ENCODE results near the gene LONP1.

The LONP1 gene

DNA sequence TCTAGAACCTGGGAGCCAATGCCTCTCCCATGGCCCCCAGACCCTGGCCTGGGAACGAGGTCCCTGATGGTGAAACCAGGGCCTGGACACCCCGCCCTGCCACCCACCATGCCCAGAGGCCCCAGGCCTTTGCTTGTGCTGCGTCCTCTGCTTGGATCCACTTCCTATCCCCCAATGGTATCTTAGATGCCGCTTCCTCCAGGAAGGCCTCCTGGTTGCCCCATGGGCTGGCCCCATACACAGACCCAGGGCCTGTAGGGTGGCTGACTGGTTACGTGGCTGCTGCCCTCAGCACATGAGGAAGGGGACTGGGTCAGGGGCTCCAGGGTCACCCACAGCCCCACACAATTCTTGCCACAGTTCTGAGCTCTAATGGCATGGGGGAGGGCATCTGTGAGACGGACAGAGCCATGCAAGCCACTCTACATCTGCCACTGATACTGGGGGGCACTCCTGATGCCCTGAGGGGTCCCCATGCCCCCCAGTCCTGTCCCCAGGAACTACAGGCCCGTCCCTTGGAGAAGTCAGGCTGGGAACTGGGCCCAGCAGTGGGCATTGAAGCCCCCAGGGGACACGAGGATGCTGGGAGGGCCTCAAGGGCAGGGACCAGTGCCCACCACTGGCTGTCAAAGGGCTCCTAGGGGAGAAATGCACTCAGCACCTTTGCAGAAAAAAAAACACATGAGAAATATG, 24.8 kb downstream of the LONP1 start:
- Histone ChIP-seq H3F3A (ENCODE audit: insufficient read depth, low read length) (peaks cover 58% of the 10 kb centered on the region), H4K20me1 (ENCODE audit: insufficient read depth, low read length) (peaks cover 67% of the 10 kb centered on the region)

DNA sequence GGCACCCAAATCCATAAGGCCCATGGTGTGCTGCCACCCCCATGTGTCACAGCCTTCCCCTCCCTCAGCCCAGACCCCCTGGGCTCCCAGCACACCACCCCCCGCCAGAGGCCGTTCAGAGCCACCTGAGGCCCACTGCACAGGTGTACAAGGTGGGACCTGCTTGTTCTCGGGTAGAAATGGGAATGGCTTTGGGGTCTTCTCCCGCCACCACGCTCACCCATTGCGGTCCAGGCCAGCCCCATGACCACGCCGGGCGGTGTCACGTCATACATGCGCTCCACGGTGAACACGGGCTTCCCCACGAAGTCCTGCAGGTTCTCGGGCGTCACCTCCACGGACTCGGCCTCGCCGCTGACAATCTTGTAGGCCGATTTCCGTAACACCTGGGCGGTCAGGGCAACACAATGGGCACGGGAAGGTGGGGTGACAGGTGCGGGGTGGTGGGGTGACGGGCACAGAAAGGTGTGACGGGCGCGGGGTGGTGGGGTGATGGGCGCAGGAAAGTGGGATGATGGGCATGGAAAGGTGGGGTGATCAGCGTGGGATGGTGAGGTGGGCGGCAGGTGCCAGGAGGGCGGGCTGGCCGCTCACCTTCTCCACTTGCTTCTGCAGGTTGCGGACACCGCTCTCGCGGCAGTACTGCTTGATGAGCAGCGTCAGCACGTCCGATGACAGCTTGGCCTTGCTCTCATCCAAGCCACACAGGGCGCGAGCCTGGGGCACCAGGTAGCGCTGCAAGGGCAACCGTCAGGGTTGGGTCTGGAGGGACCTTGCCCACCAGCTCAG, 25.6 kb downstream of the LONP1 start:
- Histone ChIP-seq H3K79me2 (ENCODE audit: low read length) (peaks cover 88% of the 10 kb centered on the region), H3K27ac (ENCODE audit: low read length) (no peak overlapping the region), H3K4me2 (ENCODE audit: low read depth, low read length) (no peak overlapping the region), H3K27me3 (replicated peaks; ENCODE audit: insufficient read depth, low read length) (no peaks in the 10 kb centered on the region), H3K4me3 (ENCODE audit: low read length) (no peak overlapping the region), H3K9me3 (replicated peaks; ENCODE audit: insufficient read depth, low read length) (no peaks in the 10 kb centered on the region), H3F3A (ENCODE audit: insufficient read depth, low read length) (peaks cover 58% of the 10 kb centered on the region), H3K36me3 (replicated peaks; ENCODE audit: insufficient read depth, low read length) (peaks cover 42% of the 10 kb centered on the region), H2AFZ (ENCODE audit: low read length) (no peak overlapping the region), H4K20me1 (ENCODE audit: insufficient read depth, low read length) (peaks cover 67% of the 10 kb centered on the region), H3K9ac (ENCODE audit: low read length) (no peak overlapping the region), H3K9me2 (replicated peaks; ENCODE audit: insufficient read depth, low read length) (no peaks in the 10 kb centered on the region), H3K4me1 (ENCODE audit: low read length) (peaks cover 14% of the 10 kb centered on the region)
- DNase-seq = no peak
- TF ChIP-seq EZH2phosphoT487 (IDR thresholded peaks at IDR 0.05; ENCODE audit: low read length) = no peak
- TF ChIP-seq EZH2 (optimal IDR thresholded peaks at IDR 0.05; ENCODE audit: low read depth, low read length) = no peak
- TF ChIP-seq, protein P1, sequence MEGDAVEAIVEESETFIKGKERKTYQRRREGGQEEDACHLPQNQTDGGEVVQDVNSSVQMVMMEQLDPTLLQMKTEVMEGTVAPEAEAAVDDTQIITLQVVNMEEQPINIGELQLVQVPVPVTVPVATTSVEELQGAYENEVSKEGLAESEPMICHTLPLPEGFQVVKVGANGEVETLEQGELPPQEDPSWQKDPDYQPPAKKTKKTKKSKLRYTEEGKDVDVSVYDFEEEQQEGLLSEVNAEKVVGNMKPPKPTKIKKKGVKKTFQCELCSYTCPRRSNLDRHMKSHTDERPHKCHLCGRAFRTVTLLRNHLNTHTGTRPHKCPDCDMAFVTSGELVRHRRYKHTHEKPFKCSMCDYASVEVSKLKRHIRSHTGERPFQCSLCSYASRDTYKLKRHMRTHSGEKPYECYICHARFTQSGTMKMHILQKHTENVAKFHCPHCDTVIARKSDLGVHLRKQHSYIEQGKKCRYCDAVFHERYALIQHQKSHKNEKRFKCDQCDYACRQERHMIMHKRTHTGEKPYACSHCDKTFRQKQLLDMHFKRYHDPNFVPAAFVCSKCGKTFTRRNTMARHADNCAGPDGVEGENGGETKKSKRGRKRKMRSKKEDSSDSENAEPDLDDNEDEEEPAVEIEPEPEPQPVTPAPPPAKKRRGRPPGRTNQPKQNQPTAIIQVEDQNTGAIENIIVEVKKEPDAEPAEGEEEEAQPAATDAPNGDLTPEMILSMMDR (IDR thresholded peaks at IDR 0.05; ENCODE audit: low read length) = no peak

More for the DNA sequence above, 24.8 kb downstream of the LONP1 start:
- H2AFZ ChIP-seq (ENCODE audit: low read length) = no peak overlapping the region
- no peak overlapping the region for H3K9ac ChIP-seq (ENCODE audit: low read length)
- H3K27me3 ChIP-seq (replicated peaks; ENCODE audit: insufficient read depth, low read length) = no peaks in the 10 kb centered on the region
- peaks cover 42% of the 10 kb centered on the region for H3K36me3 ChIP-seq (replicated peaks; ENCODE audit: insufficient read depth, low read length)
- no peaks in the 10 kb centered on the region for H3K9me3 ChIP-seq (replicated peaks; ENCODE audit: insufficient read depth, low read length)
- H3K79me2 ChIP-seq (ENCODE audit: low read length) = peaks cover 87% of the 10 kb centered on the region
- TF ChIP-seq EZH2phosphoT487 (IDR thresholded peaks at IDR 0.05; ENCODE audit: low read length) (no peak), EZH2 (optimal IDR thresholded peaks at IDR 0.05; ENCODE audit: low read depth, low read length) (no peak)
- TF ChIP-seq, protein P1 (IDR thresholded peaks at IDR 0.05; ENCODE audit: low read length) = no peak
- H3K9me2 ChIP-seq (replicated peaks; ENCODE audit: insufficient read depth, low read length) = no peaks in the 10 kb centered on the region
- H3K4me1 ChIP-seq (ENCODE audit: low read length) = peaks cover 11% of the 10 kb centered on the region
- H3K4me2 ChIP-seq (ENCODE audit: low read depth, low read length) = no peak overlapping the region
- DNase-seq = no peak
- H3K4me3 ChIP-seq (ENCODE audit: low read length) = no peak overlapping the region
- no peak overlapping the region for H3K27ac ChIP-seq (ENCODE audit: low read length)

DNA sequence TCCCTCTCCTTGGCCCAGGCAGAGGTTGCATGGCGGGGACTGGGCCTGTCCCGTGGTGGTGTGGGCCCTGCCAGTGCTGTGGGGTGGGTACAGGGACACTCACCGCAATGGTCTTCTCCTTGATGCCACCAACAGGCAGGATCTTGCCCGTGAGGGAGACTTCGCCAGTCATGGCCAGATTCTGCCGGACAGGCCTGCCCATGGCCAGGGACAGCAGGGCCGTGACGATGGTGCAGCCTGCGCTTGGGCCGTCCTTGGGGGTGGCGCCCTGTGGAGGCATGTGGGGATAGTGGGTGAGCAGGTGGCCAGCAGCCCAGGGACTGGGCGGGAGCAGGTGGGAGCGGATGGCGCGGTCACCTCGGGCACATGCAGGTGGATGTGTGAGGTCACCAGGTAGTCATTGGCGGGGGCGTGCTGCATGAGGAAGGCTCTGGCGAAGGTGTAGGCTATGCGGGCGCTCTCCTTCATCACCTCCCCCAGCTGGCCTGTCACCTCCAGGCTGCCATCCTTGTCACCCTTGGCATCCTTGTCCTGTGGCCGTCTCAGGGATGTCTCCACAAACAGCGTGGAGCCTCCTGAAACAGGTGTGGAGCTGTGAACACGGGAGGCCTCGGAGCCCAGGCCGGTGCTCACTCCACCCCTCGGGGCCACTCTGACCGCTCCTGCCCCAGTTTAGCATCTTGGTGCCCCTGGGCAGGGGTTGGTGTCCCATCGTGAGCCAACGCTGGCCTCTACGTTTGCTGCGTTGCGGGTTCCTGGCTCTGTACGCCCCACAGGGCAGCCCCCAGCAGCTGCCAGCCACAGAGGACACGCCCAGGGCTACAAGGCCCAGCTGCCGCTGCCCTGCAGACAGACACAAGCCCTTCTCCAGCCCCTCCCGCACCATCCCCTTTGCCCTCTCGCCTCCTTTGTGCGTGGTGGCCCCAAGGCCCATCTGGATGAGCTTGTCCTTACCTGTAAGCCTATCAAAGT, 26.5 kb downstream of the LONP1 start:
- Histone ChIP-seq H3K4me3 (ENCODE audit: low read length) (no peak overlapping the region), H3K9me3 (replicated peaks; ENCODE audit: insufficient read depth, low read length) (no peaks in the 10 kb centered on the region), H3K79me2 (ENCODE audit: low read length) (peaks cover 79% of the 10 kb centered on the region), H3K4me1 (ENCODE audit: low read length) (peaks cover 14% of the 10 kb centered on the region), H3K36me3 (replicated peaks; ENCODE audit: insufficient read depth, low read length) (peaks cover 33% of the 10 kb centered on the region), H3K4me2 (ENCODE audit: low read depth, low read length) (no peak overlapping the region), H3K27me3 (replicated peaks; ENCODE audit: insufficient read depth, low read length) (no peaks in the 10 kb centered on the region), H3F3A (ENCODE audit: insufficient read depth, low read length) (peaks cover 63% of the 10 kb centered on the region), H3K27ac (ENCODE audit: low read length) (no peak overlapping the region), H3K9ac (ENCODE audit: low read length) (no peak overlapping the region), H3K9me2 (replicated peaks; ENCODE audit: insufficient read depth, low read length) (no peaks in the 10 kb centered on the region), H2AFZ (ENCODE audit: low read length) (no peak overlapping the region), H4K20me1 (ENCODE audit: insufficient read depth, low read length) (peaks cover 62% of the 10 kb centered on the region)
- TF ChIP-seq EZH2 (optimal IDR thresholded peaks at IDR 0.05; ENCODE audit: low read depth, low read length) = no peak
- TF ChIP-seq, protein P1 (IDR thresholded peaks at IDR 0.05; ENCODE audit: low read length) = no peak
- no peak for TF ChIP-seq EZH2phosphoT487 (IDR thresholded peaks at IDR 0.05; ENCODE audit: low read length)
- DNase-seq = peak; percentile 6
